ENCODE results near the gene BAIAP2L1. TPM values are rescaled to one million over a fixed set of nuclear protein-coding genes. Genes with fewer than 3 reads are reported as not detected.

The BAIAP2L1 gene
- total RNA-seq, 1 donor from 2014 or later, result 28.0 TPM

GRCh38 chr7:98315318-98315993 lies 85.4 kb downstream of the BAIAP2L1 start:
- Mint-ChIP-seq H3K4me1 (ENCODE audit: unreplicated experiment) (no peaks in the 10 kb centered on the region), H3K36me3 (peaks cover 33% of the 10 kb centered on the region), H3K4me3 (no peak overlapping the region), H3K27me3 (no peaks in the 10 kb centered on the region), H3K9me3 (no peaks in the 10 kb centered on the region), H3K27ac (no peak overlapping the region)
- no peak for DNase-seq (ENCODE audit: extremely low spot score, unreplicated experiment)
- TF ChIP-seq, protein P1, sequence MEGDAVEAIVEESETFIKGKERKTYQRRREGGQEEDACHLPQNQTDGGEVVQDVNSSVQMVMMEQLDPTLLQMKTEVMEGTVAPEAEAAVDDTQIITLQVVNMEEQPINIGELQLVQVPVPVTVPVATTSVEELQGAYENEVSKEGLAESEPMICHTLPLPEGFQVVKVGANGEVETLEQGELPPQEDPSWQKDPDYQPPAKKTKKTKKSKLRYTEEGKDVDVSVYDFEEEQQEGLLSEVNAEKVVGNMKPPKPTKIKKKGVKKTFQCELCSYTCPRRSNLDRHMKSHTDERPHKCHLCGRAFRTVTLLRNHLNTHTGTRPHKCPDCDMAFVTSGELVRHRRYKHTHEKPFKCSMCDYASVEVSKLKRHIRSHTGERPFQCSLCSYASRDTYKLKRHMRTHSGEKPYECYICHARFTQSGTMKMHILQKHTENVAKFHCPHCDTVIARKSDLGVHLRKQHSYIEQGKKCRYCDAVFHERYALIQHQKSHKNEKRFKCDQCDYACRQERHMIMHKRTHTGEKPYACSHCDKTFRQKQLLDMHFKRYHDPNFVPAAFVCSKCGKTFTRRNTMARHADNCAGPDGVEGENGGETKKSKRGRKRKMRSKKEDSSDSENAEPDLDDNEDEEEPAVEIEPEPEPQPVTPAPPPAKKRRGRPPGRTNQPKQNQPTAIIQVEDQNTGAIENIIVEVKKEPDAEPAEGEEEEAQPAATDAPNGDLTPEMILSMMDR (conservative IDR thresholded peaks at IDR 0.05), result no peak

DNA sequence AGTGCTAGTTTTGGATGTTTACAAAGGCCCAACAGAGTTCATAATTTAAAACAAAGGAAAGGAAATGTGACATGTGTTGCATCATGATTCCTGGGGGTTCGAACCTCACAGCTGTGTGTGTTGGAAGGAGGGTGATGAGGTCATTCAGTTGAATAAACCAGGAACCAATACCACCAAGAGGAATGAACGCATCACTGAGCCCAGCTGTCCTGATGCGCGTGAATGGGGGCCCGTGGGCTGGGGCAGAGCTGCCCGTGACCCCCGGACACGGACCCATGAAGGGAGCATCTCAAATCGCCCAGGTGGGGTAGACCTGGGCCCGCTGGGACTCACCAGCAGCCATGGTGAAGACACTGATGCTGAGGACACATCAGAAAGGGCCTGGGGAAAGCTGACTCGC lies 86.4 kb downstream of the BAIAP2L1 start:
- no peak for DNase-seq (ENCODE audit: extremely low spot score, unreplicated experiment)
- Mint-ChIP-seq H3K4me1 (ENCODE audit: unreplicated experiment) (no peaks in the 10 kb centered on the region), H3K36me3 (peaks cover 36% of the 10 kb centered on the region), H3K27ac (peak overlapping the region; percentile 6), H3K4me3 (no peak overlapping the region), H3K9me3 (no peaks in the 10 kb centered on the region), H3K27me3 (no peaks in the 10 kb centered on the region)
- TF ChIP-seq, protein P1 (conservative IDR thresholded peaks at IDR 0.05), result no peak

DNA sequence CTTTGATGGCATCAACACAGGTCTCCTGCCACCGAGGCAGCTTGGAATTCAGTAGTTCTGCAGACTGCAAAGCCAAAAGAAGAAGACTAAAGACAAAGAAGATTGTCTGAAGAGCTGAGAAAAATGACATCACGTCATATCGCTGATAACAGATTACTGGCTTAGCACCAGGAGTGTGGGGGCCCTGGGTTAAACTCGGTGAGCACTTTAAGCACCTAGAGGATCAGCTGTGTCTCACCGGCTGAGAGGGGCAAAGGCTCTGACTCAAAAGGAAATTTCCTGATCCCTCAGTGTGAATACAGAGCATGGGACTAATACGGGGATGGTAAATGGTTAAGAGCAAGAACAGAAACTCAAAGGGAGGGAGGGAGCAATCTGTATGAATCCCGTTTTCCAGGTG lies 88.7 kb downstream of the BAIAP2L1 start:
- Mint-ChIP-seq H3K27ac (no peak overlapping the region), H3K4me3 (no peak overlapping the region), H3K27me3 (no peaks in the 10 kb centered on the region), H3K9me3 (no peaks in the 10 kb centered on the region), H3K36me3 (peaks cover 26% of the 10 kb centered on the region), H3K4me1 (ENCODE audit: unreplicated experiment) (no peaks in the 10 kb centered on the region)
- DNase-seq (ENCODE audit: extremely low spot score, unreplicated experiment), result no peak
- TF ChIP-seq, protein P1 (conservative IDR thresholded peaks at IDR 0.05), result no peak

DNA sequence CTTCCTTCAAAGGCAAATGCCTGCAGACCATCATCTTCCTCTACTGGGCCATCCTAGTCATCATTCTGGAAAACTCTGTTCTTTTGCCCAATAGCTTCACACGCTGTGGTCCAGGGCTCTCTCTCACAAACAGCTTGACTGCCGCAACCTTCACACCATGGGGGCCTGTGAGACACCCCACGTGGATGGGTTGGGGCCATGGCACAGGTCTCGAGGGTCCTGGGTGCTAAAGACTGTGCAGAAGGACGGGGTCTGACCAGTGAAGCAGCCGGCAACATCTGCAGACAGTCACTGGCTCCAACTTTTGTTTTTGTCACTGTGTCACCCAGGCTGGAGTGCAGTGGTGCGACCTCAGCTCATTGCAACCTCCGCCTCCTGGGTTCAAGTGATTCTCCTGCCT lies 91.3 kb downstream of the BAIAP2L1 start:
- Mint-ChIP-seq H3K27me3 (no peaks in the 10 kb centered on the region), H3K27ac (no peak overlapping the region), H3K4me1 (ENCODE audit: unreplicated experiment) (no peaks in the 10 kb centered on the region), H3K36me3 (peaks cover 18% of the 10 kb centered on the region), H3K4me3 (no peak overlapping the region), H3K9me3 (no peaks in the 10 kb centered on the region)
- no peak for DNase-seq (ENCODE audit: extremely low spot score, unreplicated experiment)
- TF ChIP-seq, protein P1 (conservative IDR thresholded peaks at IDR 0.05), result no peak

DNA sequence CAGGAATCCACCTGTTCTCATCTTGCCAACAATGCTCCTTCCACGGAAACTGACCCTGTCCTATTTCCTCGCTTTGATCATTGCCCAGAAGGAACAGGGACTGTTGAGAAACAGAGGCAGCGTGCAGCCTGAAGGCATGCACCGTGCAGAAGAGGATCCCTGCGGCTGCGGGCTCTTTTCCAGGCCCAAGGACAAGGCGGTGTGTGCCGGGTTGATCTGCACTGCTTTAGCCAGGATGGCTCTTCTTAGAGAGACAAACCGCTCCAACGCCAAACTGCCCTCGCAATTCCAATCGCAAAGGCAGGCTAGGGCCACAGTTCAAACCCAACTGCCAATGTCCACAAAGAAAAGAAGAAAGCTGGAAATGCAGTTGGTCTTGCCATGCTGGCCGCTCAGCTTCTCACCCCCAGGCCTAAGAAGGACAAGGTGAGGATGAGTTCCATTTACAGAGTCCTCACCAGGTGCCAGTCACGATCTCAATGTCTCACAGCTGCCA lies 92.9 kb downstream of the BAIAP2L1 start:
- TF ChIP-seq, protein P1 (conservative IDR thresholded peaks at IDR 0.05), result no peak
- Mint-ChIP-seq H3K36me3 (peaks cover 20% of the 10 kb centered on the region), H3K9me3 (no peaks in the 10 kb centered on the region), H3K27ac (no peak overlapping the region), H3K4me1 (ENCODE audit: unreplicated experiment) (peaks cover 5% of the 10 kb centered on the region), H3K4me3 (no peak overlapping the region), H3K27me3 (no peaks in the 10 kb centered on the region)
- DNase-seq (ENCODE audit: extremely low spot score, unreplicated experiment), result no peak
